ENCODE data around the gene TTC9B. TPM values are rescaled to one million over a fixed set of nuclear protein-coding genes. Genes with fewer than 3 reads are reported as not detected.

Gene TTC9B
- total and polyA plus RNA-seq, 2 of the 13 experiments (the other 11 are each of a cell fraction or from before 2014, with no cell fraction given) = not detected

GRCh38 chr19:40237791-40238190, 19.6 kb upstream of the TTC9B start:
- BruUV-seq (replicated peaks) = no TSS peak
- Histone ChIP-seq H3K27me3 (ENCODE audit: control insufficient read depth in 1 of 2, insufficient read depth in 2 of 2, low read length in 2 of 2) (no peaks in the 10 kb centered on the region), H3K4me2 (ENCODE audit: low read depth, low read length) (no peak overlapping the region), H4K20me1 (ENCODE audit: insufficient read depth, low read length) (no peaks in the 10 kb centered on the region), H3K27ac (ENCODE audit: extremely low read length, insufficient read depth, low read length) (no peak overlapping the region), H2AFZ (ENCODE audit: low read length) (no peak overlapping the region), H3K4me3 (replicated peaks in 1 of 3; ENCODE audit: insufficient read depth in 1 of 3, low read depth in 2 of 3, low read length in 3 of 3) (no peak overlapping the region), H3K9me3 (ENCODE audit: low read length) (no peaks in the 10 kb centered on the region), H3K4me1 (ENCODE audit: insufficient read depth, low read length) (peaks cover 6% of the 10 kb centered on the region), H3K9ac (ENCODE audit: insufficient read depth, low read depth, low read length) (no peak overlapping the region), H3K79me2 (ENCODE audit: insufficient read depth, low read length) (no peaks in the 10 kb centered on the region), H3K36me3 (replicated peaks in 1 of 2; ENCODE audit: control insufficient read depth in 1 of 2, insufficient read depth in 2 of 2, low read length in 2 of 2) (peaks cover 38 to 69% of the 10 kb centered on the region in 2 experiments)
- intact Hi-C loops (cut with micrococcal nuclease; ENCODE audit: unreplicated experiment) = no loop called here
- TF ChIP-seq SALL1 (CRISPR knock-in tag; IDR thresholded peaks at IDR 0.05) (no peak), HDAC1 (CRISPR knock-in tag; IDR thresholded peaks at IDR 0.05) (no peak), DRAP1 (CRISPR knock-in tag; IDR thresholded peaks at IDR 0.05) (no peak), HOMEZ (CRISPR knock-in tag; IDR thresholded peaks at IDR 0.05; ENCODE audit: low read depth) (no peak), U2AF2 (IDR thresholded peaks at IDR 0.05; ENCODE audit: low read depth, low read length) (no peak), ZUFSP (CRISPR knock-in tag; IDR thresholded peaks at IDR 0.05; ENCODE audit: borderline replicate concordance) (no peak), TP53 (CRISPR knock-in tag; conservative IDR thresholded peaks at IDR 0.05) (no peak), TBP (CRISPR knock-in tag; IDR thresholded peaks at IDR 0.05) (no peak), ZNF484 (CRISPR knock-in tag; IDR thresholded peaks at IDR 0.05; ENCODE audit: borderline replicate concordance, low read depth) (no peak), PHF5A (CRISPR knock-in tag; IDR thresholded peaks at IDR 0.05; ENCODE audit: low read depth, unreplicated experiment) (no peak), FOXM1 (CRISPR knock-in tag; IDR thresholded peaks at IDR 0.05) (no peak), ASH2L (IDR thresholded peaks at IDR 0.05; ENCODE audit: insufficient read length, low read depth, low read length) (no peak), ISX (CRISPR knock-in tag; conservative IDR thresholded peaks at IDR 0.05) (no peak), SNAPC4 (CRISPR knock-in tag; IDR thresholded peaks at IDR 0.05) (no peak), HIVEP1 (CRISPR knock-in tag; IDR thresholded peaks at IDR 0.05) (no peak), IKZF1 (IDR thresholded peaks at IDR 0.05) (no peak), YY1 (IDR thresholded peaks at IDR 0.05; ENCODE audit: insufficient read depth, insufficient replicate concordance, low read depth, low read length) (no peak), EED (CRISPR knock-in tag; IDR thresholded peaks at IDR 0.05) (no peak), MXI1 (IDR thresholded peaks at IDR 0.05; ENCODE audit: borderline replicate concordance, low read depth, low read length) (no peak)
- POLR2A ChIA-PET = no interaction called here
- no peak for DNase-seq (ENCODE audit: low spot score)
- no peak for ATAC-seq
- 99% methylated on average over 12 of the region's 14 CpGs for WGBS (ENCODE audit: low lambda C conversion rate)
- CTCF ChIA-PET (ENCODE audit: low intra/inter-chr PET ratio, low total read pairs) = no interaction called here
- in situ Hi-C loops (cut with HindIII; ENCODE audit: extremely low pct_ligation_motif_present, low pct_unique_long_range_greater_than_20kb) = no loop called here
- FAIRE-seq = no peak
